Measurements from ENCODE around the gene NIPBL.
"Not testable (repeated sequence)": the region's sequence is repeated elsewhere in the genome, so short reads cannot be mapped to it uniquely, and the experiment has no call there.

NIPBL gene

GRCh38 chr5:37075399-37075950, 198.9 kb downstream of the NIPBL start:
- no peaks in the 10 kb centered on the region for H3K9me3 Mint-ChIP-seq
- no peaks in the 10 kb centered on the region for H3K27me3 Mint-ChIP-seq
- H3K36me3 Mint-ChIP-seq (ENCODE audit: low read depth): peaks cover 8% of the 10 kb centered on the region
- no peak for DNase-seq
- no peak overlapping the region for H3K4me3 Mint-ChIP-seq
- H3K4me1 Mint-ChIP-seq (ENCODE audit: low read depth): no peaks in the 10 kb centered on the region
- no peak overlapping the region for H3K27ac Mint-ChIP-seq

GRCh38 chr5:37077146-37077545, 200.6 kb downstream of the NIPBL start:
- Mint-ChIP-seq H3K36me3 (ENCODE audit: low read depth) (peaks cover 8% of the 10 kb centered on the region), H3K27ac (no peak overlapping the region), H3K9me3 (no peaks in the 10 kb centered on the region), H3K4me3 (no peak overlapping the region), H3K4me1 (ENCODE audit: low read depth) (no peaks in the 10 kb centered on the region), H3K27me3 (no peaks in the 10 kb centered on the region)
- no peak for DNase-seq

GRCh38 chr5:37080697-37081096, 204.1 kb downstream of the NIPBL start:
- H3K27me3 Mint-ChIP-seq: no peaks in the 10 kb centered on the region
- peaks cover 8% of the 10 kb centered on the region for H3K36me3 Mint-ChIP-seq (ENCODE audit: low read depth)
- no peaks in the 10 kb centered on the region for H3K9me3 Mint-ChIP-seq
- no peak overlapping the region for H3K27ac Mint-ChIP-seq
- H3K4me3 Mint-ChIP-seq: no peak overlapping the region
- H3K4me1 Mint-ChIP-seq (ENCODE audit: low read depth): no peaks in the 10 kb centered on the region
- DNase-seq: no peak

- not testable (repeated sequence) for H3K4me3 Mint-ChIP-seq; DNase-seq; H3K36me3 Mint-ChIP-seq (ENCODE audit: low read depth); H3K27me3 Mint-ChIP-seq; H3K4me1 Mint-ChIP-seq (ENCODE audit: low read depth); H3K27ac Mint-ChIP-seq; H3K9me3 Mint-ChIP-seq
Observed at GRCh38 chr5:37082977-37083376, 206.4 kb downstream of the NIPBL start.

GRCh38 chr5:37086026-37086425, 209.5 kb downstream of the NIPBL start:
- not testable (repeated sequence) for H3K4me1 Mint-ChIP-seq (ENCODE audit: low read depth); H3K36me3 Mint-ChIP-seq (ENCODE audit: low read depth); DNase-seq; H3K27me3 Mint-ChIP-seq; H3K4me3 Mint-ChIP-seq; H3K9me3 Mint-ChIP-seq; H3K27ac Mint-ChIP-seq

GRCh38 chr5:37086466-37087173, 210.1 kb downstream of the NIPBL start:
- no peaks in the 10 kb centered on the region for H3K9me3 Mint-ChIP-seq
- DNase-seq: no peak
- no peaks in the 10 kb centered on the region for H3K36me3 Mint-ChIP-seq (ENCODE audit: low read depth)
- H3K4me3 Mint-ChIP-seq: no peak overlapping the region
- H3K4me1 Mint-ChIP-seq (ENCODE audit: low read depth): no peaks in the 10 kb centered on the region
- no peak overlapping the region for H3K27ac Mint-ChIP-seq
- H3K27me3 Mint-ChIP-seq: no peaks in the 10 kb centered on the region

- DNase-seq: no peak
- Mint-ChIP-seq H3K4me3 (no peak overlapping the region), H3K36me3 (ENCODE audit: low read depth) (no peaks in the 10 kb centered on the region), H3K9me3 (no peaks in the 10 kb centered on the region), H3K27me3 (no peaks in the 10 kb centered on the region), H3K4me1 (ENCODE audit: low read depth) (no peaks in the 10 kb centered on the region), H3K27ac (no peak overlapping the region)
Observed at GRCh38 chr5:37088009-37088408, 211.4 kb downstream of the NIPBL start.

GRCh38 chr5:37090123-37090726, 213.7 kb downstream of the NIPBL start:
- no peaks in the 10 kb centered on the region for H3K9me3 Mint-ChIP-seq
- no peaks in the 10 kb centered on the region for H3K27me3 Mint-ChIP-seq
- no peak overlapping the region for H3K4me3 Mint-ChIP-seq
- peaks cover 4% of the 10 kb centered on the region for H3K36me3 Mint-ChIP-seq (ENCODE audit: low read depth)
- H3K27ac Mint-ChIP-seq: no peak overlapping the region
- no peak for DNase-seq
- H3K4me1 Mint-ChIP-seq (ENCODE audit: low read depth): no peaks in the 10 kb centered on the region

- Mint-ChIP-seq H3K9me3 (no peaks in the 10 kb centered on the region), H3K4me1 (ENCODE audit: low read depth) (no peaks in the 10 kb centered on the region), H3K27me3 (no peaks in the 10 kb centered on the region), H3K27ac (no peak overlapping the region), H3K36me3 (ENCODE audit: low read depth) (peaks cover 6% of the 10 kb centered on the region), H3K4me3 (no peak overlapping the region)
- no peak for DNase-seq
Observed at GRCh38 chr5:37090781-37091180, 214.2 kb downstream of the NIPBL start.

- H3K4me3 Mint-ChIP-seq; H3K4me1 Mint-ChIP-seq (ENCODE audit: low read depth); H3K27me3 Mint-ChIP-seq; H3K27ac Mint-ChIP-seq; DNase-seq: not testable (repeated sequence)
- H3K9me3 Mint-ChIP-seq: peaks cover 15% of the 10 kb centered on the region
- H3K36me3 Mint-ChIP-seq (ENCODE audit: low read depth): peaks cover 25% of the 10 kb centered on the region
Observed at GRCh38 chr5:37093795-37094194, 217.2 kb downstream of the NIPBL start.

- H3K27ac Mint-ChIP-seq: not testable (repeated sequence)
- peaks cover 37% of the 10 kb centered on the region for H3K36me3 Mint-ChIP-seq (ENCODE audit: low read depth)
Observed at GRCh38 chr5:37099267-37099666, 222.7 kb downstream of the NIPBL start.

GRCh38 chr5:37103302-37103701, 226.7 kb downstream of the NIPBL start:
- H3K27me3 Mint-ChIP-seq: no peaks in the 10 kb centered on the region
- DNase-seq: no peak
- H3K4me1 Mint-ChIP-seq (ENCODE audit: low read depth): peaks cover 7% of the 10 kb centered on the region
- peaks cover 31% of the 10 kb centered on the region for H3K9me3 Mint-ChIP-seq
- no peak overlapping the region for H3K27ac Mint-ChIP-seq
- no peak overlapping the region for H3K4me3 Mint-ChIP-seq
- H3K36me3 Mint-ChIP-seq (ENCODE audit: low read depth): peaks cover 40% of the 10 kb centered on the region

More at GRCh38 chr5:37099267-37099666, 222.7 kb downstream of the NIPBL start:
- not testable (repeated sequence) for H3K4me3 Mint-ChIP-seq; H3K27me3 Mint-ChIP-seq; H3K4me1 Mint-ChIP-seq (ENCODE audit: low read depth); DNase-seq
- H3K9me3 Mint-ChIP-seq: peaks cover 45% of the 10 kb centered on the region

GRCh38 chr5:37109338-37109737, 232.8 kb downstream of the NIPBL start:
- H3K9me3 Mint-ChIP-seq: peaks cover 8% of the 10 kb centered on the region
- H3K36me3 Mint-ChIP-seq (ENCODE audit: low read depth): peaks cover 39% of the 10 kb centered on the region
- peaks cover 11% of the 10 kb centered on the region for H3K27me3 Mint-ChIP-seq
- peaks cover 42% of the 10 kb centered on the region for H3K4me1 Mint-ChIP-seq (ENCODE audit: low read depth)
- H3K4me3 Mint-ChIP-seq: no peak overlapping the region
- no peak for DNase-seq
- H3K27ac Mint-ChIP-seq: no peak overlapping the region

GRCh38 chr5:37110135-37110534, 233.6 kb downstream of the NIPBL start:
- DNase-seq: no peak
- no peak overlapping the region for H3K27ac Mint-ChIP-seq
- peaks cover 11% of the 10 kb centered on the region for H3K27me3 Mint-ChIP-seq
- H3K4me3 Mint-ChIP-seq: no peak overlapping the region
- H3K36me3 Mint-ChIP-seq (ENCODE audit: low read depth): peaks cover 41% of the 10 kb centered on the region
- peaks cover 42% of the 10 kb centered on the region for H3K4me1 Mint-ChIP-seq (ENCODE audit: low read depth)
- peaks cover 8% of the 10 kb centered on the region for H3K9me3 Mint-ChIP-seq
